CD4-positive, alpha-beta T cell treated with Interleukin-17A for 1 hour (primary cell): ENCODE data around the gene NCAPD3.
"Not testable (repeated sequence)": the region's sequence is repeated elsewhere in the genome, so short reads cannot be mapped to it uniquely, and the experiment has no call there.

Experiments
- DNase-seq: peaks from one replicate; pipeline ENCODE4 v3.0.0-alpha.2; 2020

The NCAPD3 gene

DNA sequence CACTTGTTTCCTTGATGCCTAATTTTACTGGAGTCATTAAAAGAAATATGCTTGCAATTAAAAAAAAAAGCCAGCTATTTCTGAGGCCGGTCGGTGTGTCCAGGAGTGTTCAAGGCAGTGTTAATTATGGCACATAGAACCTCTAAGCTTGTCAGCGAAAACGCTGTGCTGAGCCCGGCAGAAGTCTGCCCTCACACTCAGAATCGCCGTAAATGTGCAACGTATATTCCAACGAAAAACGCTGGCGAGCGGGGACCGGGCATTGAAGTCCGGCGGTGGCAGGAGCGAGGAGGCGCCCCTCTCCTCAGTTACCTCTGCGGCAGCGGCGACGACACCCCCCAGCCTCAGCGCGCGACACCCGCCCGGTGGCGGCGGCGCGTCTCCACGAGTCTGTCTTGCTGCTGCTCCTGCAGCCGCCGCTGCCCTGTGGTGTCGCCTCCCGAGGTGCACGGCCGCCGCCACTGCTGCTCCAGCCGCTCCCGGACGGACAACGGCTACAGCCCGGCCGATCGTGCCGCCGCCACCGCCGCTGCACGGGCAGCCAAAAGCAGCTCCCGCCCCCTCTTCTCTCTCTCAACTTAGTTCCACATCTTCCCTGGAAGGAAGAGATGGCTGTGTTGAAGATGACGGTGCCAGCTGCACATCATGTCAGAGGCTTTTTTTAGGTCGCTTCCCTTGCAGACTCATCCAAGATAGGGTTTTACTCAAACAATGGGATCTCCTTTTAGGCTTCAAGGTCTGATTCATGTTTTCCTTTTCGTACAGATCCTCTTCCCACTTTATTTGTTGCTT, 98.9 kb downstream of the NCAPD3 start:
- DNase-seq, result no peak

DNA sequence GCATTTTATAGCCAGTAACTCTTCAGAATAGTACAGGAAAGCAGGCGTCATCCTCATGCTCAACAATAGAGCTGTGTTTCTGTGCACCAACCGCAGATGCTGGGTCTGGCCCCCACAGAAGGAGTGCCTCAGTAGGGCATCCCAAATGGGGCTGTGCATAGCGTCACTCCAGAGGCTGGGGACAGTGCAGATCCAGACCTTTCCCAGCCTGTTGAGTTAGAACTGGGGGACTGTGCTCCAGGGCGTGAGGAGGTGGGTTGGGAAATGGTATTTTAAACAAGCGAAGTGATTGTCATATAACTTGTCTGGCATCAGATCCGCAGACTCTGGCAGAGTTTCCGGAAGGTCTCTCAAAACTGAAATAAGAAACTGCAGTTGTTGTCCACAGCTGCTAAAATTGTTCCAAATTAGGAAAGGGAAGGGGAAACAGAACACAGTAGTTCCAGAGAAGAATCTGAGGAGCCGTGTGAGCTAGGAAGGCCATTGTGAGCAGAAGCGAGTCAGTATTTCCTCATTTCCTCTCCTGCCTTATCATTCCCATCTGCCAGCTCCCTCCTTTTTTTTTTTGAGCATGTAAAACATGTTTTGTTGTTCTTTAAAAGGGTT, 102.7 kb downstream of the NCAPD3 start:
- no peak for DNase-seq

- DNase-seq, result no peak
These were observed 103.5 kb downstream of the NCAPD3 start for GRCh38 chr11:134120143-134120850.

DNA sequence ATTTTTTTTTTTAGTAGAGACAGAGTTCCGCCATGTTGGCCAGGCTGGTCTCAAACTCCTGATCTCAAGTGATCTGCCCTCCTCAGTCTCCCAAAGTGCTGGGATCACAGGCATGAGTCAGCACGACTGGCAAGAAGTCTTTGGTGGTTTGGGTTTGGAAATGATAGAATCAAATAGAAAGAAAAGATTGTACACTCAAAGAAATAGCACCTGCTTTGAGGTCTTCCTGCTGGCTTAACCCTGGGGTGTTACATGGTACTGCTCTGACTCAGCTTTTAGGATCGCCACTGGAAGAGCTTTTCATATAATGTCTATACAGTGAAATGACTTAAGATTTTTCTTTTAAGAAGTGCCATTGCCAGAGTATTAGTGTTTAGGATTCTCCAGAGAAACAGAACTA, 104.7 kb downstream of the NCAPD3 start:
- DNase-seq, result no peak

DNA sequence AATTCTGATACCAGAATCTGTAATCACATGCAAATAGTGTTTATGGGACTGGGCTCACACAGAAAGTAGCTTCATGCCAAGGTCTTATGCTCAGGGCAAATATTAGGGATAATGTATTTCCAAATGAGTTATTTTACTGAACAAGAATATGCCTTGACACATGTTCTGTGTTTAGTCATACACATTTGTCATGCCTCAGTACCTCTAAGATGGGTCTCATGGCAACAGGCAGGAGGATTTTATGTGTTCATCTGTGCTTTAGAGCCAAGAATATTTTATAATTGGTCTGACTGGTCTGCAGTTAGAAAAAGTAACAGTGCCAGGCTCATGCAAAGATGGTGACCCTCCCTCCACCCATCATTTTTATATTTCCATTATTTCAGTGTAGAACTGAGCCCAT, 105.8 kb downstream of the NCAPD3 start:
- DNase-seq, result no peak

DNA sequence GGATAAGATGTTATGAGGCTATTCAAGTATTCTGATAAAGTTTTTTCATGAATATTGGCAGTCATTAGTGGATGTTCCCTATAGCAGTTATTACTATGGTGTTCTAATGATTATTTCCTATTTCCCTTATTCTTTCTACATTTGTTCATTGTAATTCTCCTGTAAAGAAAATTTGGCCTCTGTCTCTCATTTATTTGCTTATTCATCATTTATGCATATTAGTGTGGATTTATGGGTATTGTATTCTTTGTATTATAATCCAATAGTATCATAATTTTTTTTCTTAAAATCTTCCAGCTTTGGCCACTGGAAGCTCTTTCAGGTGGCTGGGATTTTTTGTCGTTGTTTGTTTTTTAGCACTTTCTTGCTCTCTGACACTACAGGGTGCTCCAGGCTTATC, 107.6 kb downstream of the NCAPD3 start:
- DNase-seq, result no peak

- DNase-seq, result not testable (repeated sequence)
These were observed 110.0 kb downstream of the NCAPD3 start for GRCh38 chr11:134113787-134114186.

GRCh38 chr11:134110252-134110815, 113.4 kb downstream of the NCAPD3 start:
- no peak for DNase-seq
